ENCODE results near the gene PRKG2.

The PRKG2 gene

GRCh38 chr4:81152839-81153713 is 61.9 kb downstream of the PRKG2 start:
- DNase-seq, result no peak

DNA sequence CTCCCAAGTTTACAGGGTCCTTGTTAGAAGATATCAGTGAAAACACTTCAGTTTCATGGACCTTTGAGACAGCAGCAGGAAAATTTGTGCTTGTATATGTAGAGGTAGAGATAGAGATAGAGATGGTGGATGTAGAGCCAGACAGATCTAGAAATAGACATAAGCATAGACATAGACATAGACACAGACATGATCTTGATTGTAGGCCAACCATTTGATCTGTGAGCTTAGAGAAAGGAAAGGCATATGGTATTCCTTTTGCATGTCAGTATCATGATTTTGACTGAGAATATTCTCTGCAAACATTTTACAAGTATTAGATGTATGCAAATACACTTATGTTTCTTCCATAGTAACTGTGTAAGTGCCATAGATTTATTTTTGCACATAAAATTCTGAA is 65.0 kb downstream of the PRKG2 start:
- DNase-seq, result no peak

GRCh38 chr4:81148576-81148975 is 66.4 kb downstream of the PRKG2 start:
- no peak for DNase-seq

DNA sequence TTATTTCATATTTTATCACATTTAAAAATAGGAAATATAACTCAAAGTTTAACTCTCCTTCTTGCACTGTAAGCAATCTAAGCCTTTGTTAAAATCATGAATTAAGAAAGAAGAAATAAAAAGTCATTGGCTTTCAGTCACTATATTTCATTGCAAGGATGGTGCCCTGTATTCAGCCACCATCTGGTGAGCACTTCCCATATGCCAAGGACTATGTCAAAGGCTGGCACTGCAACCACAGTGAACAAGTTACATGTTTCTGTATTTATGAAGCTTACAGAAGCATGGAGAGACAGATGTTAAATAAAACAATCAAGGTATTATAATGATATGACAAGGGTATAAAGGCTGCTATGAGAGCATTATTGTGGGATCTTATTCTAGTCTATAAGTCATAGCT is 68.6 kb downstream of the PRKG2 start:
- no peak for DNase-seq

DNA sequence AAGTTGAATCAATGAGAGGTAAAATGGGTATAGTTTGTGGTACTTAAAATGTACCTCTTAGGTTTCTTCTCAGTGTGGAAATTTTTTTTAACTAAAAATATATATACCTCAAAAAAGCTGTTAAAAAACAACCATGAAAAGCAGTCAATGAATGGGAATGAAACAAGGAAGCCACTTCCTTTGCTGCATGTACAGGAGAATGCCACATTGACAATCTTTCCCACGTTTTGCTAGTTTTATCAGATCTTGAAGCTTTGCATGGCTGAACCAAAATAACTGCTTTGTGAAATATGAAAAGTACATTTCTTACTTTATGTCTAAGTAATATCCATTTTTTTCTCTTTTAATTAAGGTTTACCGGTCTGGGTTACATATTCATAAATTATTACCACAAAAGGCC is 71.8 kb downstream of the PRKG2 start:
- no peak for DNase-seq

- no peak for DNase-seq
These were observed 72.3 kb downstream of the PRKG2 start for GRCh38 chr4:81142744-81143143.

DNA sequence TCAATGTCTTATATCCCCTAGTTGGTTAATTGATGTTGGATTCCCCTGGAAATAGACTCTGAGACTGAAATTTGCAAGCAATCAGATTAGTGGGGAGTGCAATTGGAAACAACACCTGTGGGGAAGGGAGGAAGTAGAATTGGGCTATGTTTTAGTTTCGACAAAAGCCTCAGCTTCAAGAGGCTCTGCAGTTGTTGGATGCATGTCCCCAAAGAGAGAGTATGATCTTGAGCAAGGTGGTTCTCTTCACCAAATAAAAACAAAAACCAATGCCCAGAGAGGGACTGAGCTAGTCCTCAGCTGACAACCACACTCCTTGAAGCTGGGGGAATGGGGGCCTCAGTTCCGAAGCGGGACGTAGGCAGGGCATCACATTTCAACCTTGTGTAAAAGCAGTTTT is 77.1 kb downstream of the PRKG2 start:
- no peak for DNase-seq

DNA sequence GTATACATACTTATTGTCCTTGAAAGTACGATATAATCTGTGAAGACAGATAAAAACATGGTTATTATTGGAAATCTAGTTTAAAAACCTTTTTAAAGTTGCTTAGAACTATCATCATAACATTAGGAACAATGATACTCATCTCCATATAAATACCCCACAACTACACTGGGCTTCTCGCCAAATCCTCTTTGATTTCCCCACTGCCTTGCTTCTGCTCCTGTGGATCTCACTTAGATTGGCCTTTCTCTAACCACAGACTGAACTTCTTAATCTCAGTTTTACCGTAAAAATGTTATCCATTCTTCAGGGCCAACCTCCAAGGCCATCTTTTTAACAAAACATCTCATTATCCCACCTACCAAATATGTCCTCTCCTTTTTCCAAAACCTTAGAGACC is 77.6 kb downstream of the PRKG2 start:
- no peak for DNase-seq

DNA sequence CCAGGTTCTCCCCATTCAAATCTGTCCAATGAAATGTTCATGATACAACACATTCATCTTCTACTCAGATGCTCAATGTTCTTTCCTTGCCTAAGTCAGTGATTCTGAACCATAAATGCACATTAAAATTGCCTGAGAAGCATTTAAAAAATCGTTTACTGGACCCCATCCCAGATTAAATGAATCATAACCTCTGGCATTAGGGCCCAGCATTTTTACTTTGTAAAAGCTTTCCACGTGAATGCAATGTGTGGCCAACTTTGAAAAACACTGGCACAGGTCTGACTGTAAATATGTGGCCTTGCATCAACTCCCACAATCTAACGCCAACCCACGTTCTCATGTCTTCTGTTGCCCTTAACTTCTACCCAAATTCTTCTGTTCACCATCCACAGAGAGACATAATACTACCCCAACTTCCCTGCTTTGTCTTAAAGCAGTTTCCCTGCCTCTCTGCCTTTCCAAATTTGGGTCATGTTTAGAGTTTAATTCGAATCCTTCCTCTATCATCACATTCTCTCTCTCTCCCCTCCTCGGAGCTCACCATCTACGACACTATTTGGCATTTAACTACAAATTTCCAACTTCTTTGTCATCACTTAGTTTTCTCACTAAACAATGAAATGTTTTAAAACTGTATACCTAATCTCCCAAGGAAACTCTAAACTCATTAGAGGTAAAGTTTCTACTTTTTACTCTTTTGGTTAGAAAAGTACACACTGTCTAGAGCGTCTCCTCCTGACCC is 78.7 kb downstream of the PRKG2 start:
- no peak for DNase-seq

GRCh38 chr4:81135501-81135900 is 79.5 kb downstream of the PRKG2 start:
- DNase-seq, result no peak

GRCh38 chr4:81131563-81131962 is 83.5 kb downstream of the PRKG2 start:
- DNase-seq, result no peak

GRCh38 chr4:81131066-81131465 is 84.0 kb downstream of the PRKG2 start:
- DNase-seq, result no peak

DNA sequence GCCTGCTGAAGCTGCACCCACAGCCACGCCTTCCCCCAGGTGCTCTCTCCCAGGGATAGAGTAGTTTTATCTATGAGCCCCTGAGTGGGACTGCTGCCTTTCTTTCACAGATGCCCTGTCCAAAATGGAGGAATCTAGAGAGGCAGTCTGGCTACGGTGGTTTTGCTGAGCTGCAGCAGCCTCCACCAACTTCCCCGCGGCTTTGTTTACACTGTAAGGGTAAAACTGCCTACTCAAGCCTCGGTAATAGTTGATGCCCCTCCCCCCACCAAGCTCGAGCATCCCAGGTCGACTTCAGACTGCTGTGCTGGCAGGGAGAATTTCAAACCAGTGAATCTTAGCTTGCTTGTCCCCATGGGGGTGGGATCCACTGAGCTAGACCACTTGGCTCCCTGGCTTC is 84.5 kb downstream of the PRKG2 start:
- no peak for DNase-seq

DNA sequence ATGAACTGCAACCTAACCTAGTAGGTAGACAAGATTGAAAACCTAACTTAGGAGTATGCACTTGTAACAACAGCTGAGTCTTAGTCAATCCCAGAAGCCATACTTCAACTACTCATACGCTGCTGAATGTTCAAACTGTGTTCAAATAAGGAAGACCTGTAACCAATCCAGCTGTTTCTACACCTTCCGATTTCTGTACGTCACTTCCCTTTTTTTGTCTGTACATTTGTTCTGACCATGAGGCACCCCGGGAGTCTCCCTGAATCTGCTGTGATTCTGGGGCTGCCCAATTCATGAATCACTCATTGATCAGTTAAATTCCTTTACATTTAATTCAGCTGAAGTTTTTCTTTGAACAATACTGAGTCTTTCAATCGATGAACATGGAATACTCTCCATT is 95.0 kb downstream of the PRKG2 start:
- DNase-seq, result no peak

GRCh38 chr4:81118086-81118485 is 96.9 kb downstream of the PRKG2 start:
- no peak for DNase-seq

GRCh38 chr4:81116566-81116965 is 98.5 kb downstream of the PRKG2 start:
- no peak for DNase-seq

GRCh38 chr4:81113024-81113423 is 102.0 kb downstream of the PRKG2 start:
- DNase-seq, result no peak

GRCh38 chr4:81109356-81109755 is 105.7 kb downstream of the PRKG2 start:
- no peak for DNase-seq

DNA sequence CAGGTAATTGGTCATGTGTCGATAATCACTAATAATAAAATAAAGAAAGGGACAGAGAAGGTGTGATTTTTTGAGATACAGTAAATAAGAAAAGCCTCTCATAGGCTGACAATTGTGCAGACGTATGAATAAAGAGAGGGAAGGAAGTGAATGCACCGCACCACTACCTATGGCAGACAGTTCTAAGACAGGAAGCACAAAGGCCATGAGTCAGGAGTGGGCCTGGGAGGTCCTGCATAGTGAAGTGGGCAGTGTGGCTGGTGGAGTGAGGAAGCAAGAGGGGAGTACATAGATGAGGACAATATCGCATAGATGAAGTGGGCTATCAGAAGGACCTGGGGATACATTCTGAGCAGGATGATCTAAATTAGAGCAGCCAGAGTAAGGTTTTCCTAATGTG is 108.9 kb downstream of the PRKG2 start:
- no peak for DNase-seq

DNA sequence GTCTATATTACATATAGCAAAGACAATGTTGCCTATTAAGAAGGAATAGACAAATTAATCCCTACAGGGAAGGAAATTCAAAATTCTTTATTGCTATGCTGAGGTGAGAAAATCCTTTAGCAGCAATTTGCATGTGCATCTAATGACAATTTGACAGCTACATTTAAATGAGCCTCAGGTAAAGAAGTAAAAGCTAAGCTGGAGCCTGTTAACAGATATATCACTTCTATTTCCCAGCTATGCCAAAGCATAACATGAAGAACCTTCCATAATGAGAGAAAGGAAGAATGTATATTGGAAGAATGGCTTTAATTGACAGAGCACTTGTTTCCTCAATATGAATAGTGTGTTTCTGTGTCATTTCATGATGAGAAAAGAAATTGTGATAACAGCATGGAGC is 112.9 kb downstream of the PRKG2 start:
- DNase-seq, result no peak

GRCh38 chr4:81096566-81096965 is 118.5 kb downstream of the PRKG2 start:
- no peak for DNase-seq

- no peak for DNase-seq
These were observed 119.6 kb downstream of the PRKG2 start for GRCh38 chr4:81095389-81095788.

- no peak for DNase-seq
These were observed 121.2 kb downstream of the PRKG2 start for GRCh38 chr4:81093720-81094401.

DNA sequence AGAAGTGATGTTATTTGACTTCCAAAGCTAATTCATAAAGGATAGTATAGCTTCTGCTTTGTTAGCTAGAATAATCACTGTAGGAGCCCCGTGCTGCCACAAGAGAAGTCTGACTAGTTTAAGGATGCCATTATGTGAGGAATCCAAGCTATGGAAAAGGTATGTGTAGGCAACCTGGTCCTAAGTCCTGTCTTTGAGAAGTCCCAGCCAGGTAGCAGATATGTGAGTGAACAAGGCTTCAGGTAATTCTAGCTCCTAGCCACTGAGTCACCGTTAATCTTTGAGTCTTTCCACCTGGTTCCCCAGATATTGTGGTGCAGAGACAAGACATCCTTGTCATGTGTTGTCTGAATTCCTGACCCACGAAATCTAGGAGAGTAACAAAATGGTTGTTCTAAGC is 129.0 kb downstream of the PRKG2 start:
- no peak for DNase-seq

All from GDM1 (cell line).